OCI-LY3 (cell line): ENCODE data around the gene TMEM97.

Experiments
- H2AFZ ChIP-seq: fragments of 200-600, 300-600 bp; shearing (Covaris generic); 2 replicates; pipeline ENCODE4 v1.6.0; 2014; ENCODE audit warnings: antibody characterized with exemption, low read depth, low read length
- H3K27ac ChIP-seq: fragments of 200-600, 300-600 bp; sonication (generic); 2 replicates; pipeline ENCODE4 v1.5.1; 2014; ENCODE audit warnings: mild to moderate bottlenecking, low read length, moderate library complexity, mixed read lengths
- H3K27me3 ChIP-seq: fragments of 200-600, 300-600 bp; sonication (generic); 2 replicates; pipeline ENCODE4 v1.6.1; 2014; ENCODE audit warnings: low read depth, low read length, mixed read lengths
- H3K36me3 ChIP-seq: fragments of 200-600, 300-600 bp; sonication (generic); replicated peaks from 2 replicates; pipeline ENCODE3; 2014; ENCODE audit warnings: low read depth, low read length, mixed read lengths
- H3K4me1 ChIP-seq: fragments of 300-600, 200-600 bp; sonication (generic); 2 replicates; pipeline ENCODE4 v1.6.1; 2014; ENCODE audit warnings: low read length, mixed read lengths
- H3K4me2 ChIP-seq: fragments of 200-600, 300-600 bp; sonication (generic); 2 replicates; pipeline ENCODE4 v1.6.1; 2014; ENCODE audit warnings: low read length, mixed read lengths
- H3K4me3 ChIP-seq: fragments of 300-600, 200-600 bp; sonication (generic); 2 replicates; pipeline ENCODE4 v1.5.1; 2014; ENCODE audit warnings: antibody characterized with exemption, mild to moderate bottlenecking, low read length, moderate library complexity
- H3K79me2 ChIP-seq: fragments of 300-600, 200-600 bp; shearing (Covaris generic); 2 replicates; pipeline ENCODE4 v1.6.1; 2014; ENCODE audit warnings: mild to moderate bottlenecking, low read length, mixed read lengths
- H3K9ac ChIP-seq: fragments of 300-600, 200-600 bp; shearing (Covaris generic); 2 replicates; pipeline ENCODE4 v1.6.0; 2014; ENCODE audit warnings: mild to moderate bottlenecking, low read length, moderate library complexity
- H3K9me3 ChIP-seq: fragments of 200-600, 300-600 bp; shearing (Covaris generic); 2 replicates; pipeline ENCODE4 v1.6.1; 2014; ENCODE audit warnings: low read length, mixed read lengths; ENCODE audit not compliant: insufficient read depth
- H4K20me1 ChIP-seq: fragments of 200-600, 300-600 bp; sonication (generic); 2 replicates; pipeline ENCODE4 v1.6.1; 2016; ENCODE audit warnings: low read length, mixed read lengths; ENCODE audit not compliant: insufficient read depth
- CTCF ChIP-seq: fragments of 200-600, 300-600 bp; sonication (generic); IDR thresholded peaks from 2 replicates; pipeline ENCODE4 v1.5.1; 2014; ENCODE audit warnings: antibody characterized with exemption, low read length, low read depth
- EZH2phosphoT487 ChIP-seq: fragments of 200-600 bp; shearing (Covaris generic); IDR thresholded peaks from 2 replicates; pipeline ENCODE4 v1.6.1; 2018; ENCODE audit warnings: antibody characterized with exemption, mixed run types, low read depth

TMEM97 gene

GRCh38 chr17:28317099-28317965, 1.7 kb upstream of the TMEM97 start:
- peak overlapping the region; percentile 94 for H3K4me2 ChIP-seq
- peak overlapping the region; percentile 97 for H3K9ac ChIP-seq
- no peaks in the 10 kb centered on the region for H3K9me3 ChIP-seq
- 0 out of 2 replicates have a peak overlapping the region, but pooled peaks have one; percentile 61 for H2AFZ ChIP-seq
- peak overlapping the region; percentile 71; the same call in 1 of the 2 replicates for H3K27ac ChIP-seq
- peak overlapping the region; percentile 84 for H3K4me3 ChIP-seq
- peaks cover 13% of the 10 kb centered on the region for H4K20me1 ChIP-seq
- H3K79me2 ChIP-seq, result peaks cover 54% of the 10 kb centered on the region
- no peaks in the 10 kb centered on the region for H3K27me3 ChIP-seq
- no peak for TF ChIP-seq CTCF
- no peak for TF ChIP-seq EZH2phosphoT487
- H3K4me1 ChIP-seq, result peaks cover 28% of the 10 kb centered on the region
- H3K36me3 ChIP-seq, result peaks cover 17% of the 10 kb centered on the region

GRCh38 chr17:28317966-28318758, 838 bp upstream of the TMEM97 start:
- no peaks in the 10 kb centered on the region for H3K27me3 ChIP-seq
- H3K4me3 ChIP-seq, result peak overlapping the region; percentile 84
- H4K20me1 ChIP-seq, result peaks cover 19% of the 10 kb centered on the region
- peak overlapping the region; percentile 71 for H3K27ac ChIP-seq
- H2AFZ ChIP-seq, result 0 out of 2 replicates have a peak overlapping the region, but pooled peaks have one; percentile 61
- H3K79me2 ChIP-seq, result peaks cover 63% of the 10 kb centered on the region
- peak overlapping the region; percentile 94 for H3K4me2 ChIP-seq
- peaks cover 36% of the 10 kb centered on the region for H3K4me1 ChIP-seq
- H3K36me3 ChIP-seq, result peaks cover 23% of the 10 kb centered on the region
- H3K9ac ChIP-seq, result peak overlapping the region; percentile 97
- no peak for TF ChIP-seq EZH2phosphoT487
- TF ChIP-seq CTCF, result no peak
- H3K9me3 ChIP-seq, result no peaks in the 10 kb centered on the region

- no peak overlapping the region for H2AFZ ChIP-seq
Observed at GRCh38 chr17:28319598-28319935, 567 bp downstream of the TMEM97 start.

More at GRCh38 chr17:28319598-28319935, 567 bp downstream of the TMEM97 start:
- Histone ChIP-seq H3K27me3 (no peaks in the 10 kb centered on the region), H4K20me1 (peaks cover 28% of the 10 kb centered on the region), H3K9me3 (no peaks in the 10 kb centered on the region), H3K27ac (peak overlapping the region; percentile 73), H3K79me2 (peaks cover 77% of the 10 kb centered on the region), H3K4me1 (peaks cover 49% of the 10 kb centered on the region), H3K4me2 (peak overlapping the region; percentile 97), H3K36me3 (peaks cover 27% of the 10 kb centered on the region), H3K9ac (peak overlapping the region; percentile 90), H3K4me3 (peak overlapping the region; percentile 84)
- no peak for TF ChIP-seq CTCF
- no peak for TF ChIP-seq EZH2phosphoT487
